Upper lobe of left lung (tissue), 4 donors: Measurements from ENCODE around the gene FRZB.

Experiments
- EP300 ChIP-seq, 4 donors: sonication (generic); formaldehyde crosslinking; IDR thresholded peaks; one replicate each; pipeline ENCODE4 v1.5.1; 2017; ENCODE audit warnings: antibody characterized with exemption in 4 of 4, control low read depth in 2 of 4
- POLR2A ChIP-seq, 4 donors: fragments of 450-650 bp; IDR thresholded peaks; one replicate each; pipeline ENCODE4 v1.5.1; 2016 to 2017; ENCODE audit warnings: antibody characterized with exemption in 4 of 4, mild to moderate bottlenecking in 2 of 4
- TF ChIP-seq, protein P1 (sequence below), 6 experiments: fragments of 450-650 bp in 4 of 6; fragments of 200-600 bp in 2 of 6; sonication (generic) in 2 of 6; IDR thresholded peaks; one replicate each; pipeline ENCODE4 v1.5.1; 2016 to 2019; ENCODE audit warnings: antibody characterized with exemption in 6 of 6

DNA sequence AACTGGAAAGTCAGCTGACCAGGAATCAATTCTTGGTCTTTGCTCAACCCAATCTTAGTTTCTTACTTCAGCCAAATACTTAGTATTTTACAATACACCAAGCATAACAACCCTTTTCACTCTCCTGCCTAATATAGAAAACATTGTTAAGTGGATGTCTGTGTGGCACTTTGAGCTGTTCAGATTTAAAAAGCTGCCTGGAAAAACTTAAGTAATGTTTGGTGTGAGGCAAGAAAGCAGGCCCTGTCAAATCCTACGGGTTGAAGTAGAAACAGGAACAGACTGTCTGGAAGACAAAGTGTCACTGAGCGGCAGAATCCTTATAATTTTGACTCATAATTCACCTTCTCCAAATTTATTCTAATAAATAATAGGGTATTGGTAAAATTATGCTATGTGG, 37.1 kb upstream of the FRZB start:
- TF ChIP-seq, protein P1, sequence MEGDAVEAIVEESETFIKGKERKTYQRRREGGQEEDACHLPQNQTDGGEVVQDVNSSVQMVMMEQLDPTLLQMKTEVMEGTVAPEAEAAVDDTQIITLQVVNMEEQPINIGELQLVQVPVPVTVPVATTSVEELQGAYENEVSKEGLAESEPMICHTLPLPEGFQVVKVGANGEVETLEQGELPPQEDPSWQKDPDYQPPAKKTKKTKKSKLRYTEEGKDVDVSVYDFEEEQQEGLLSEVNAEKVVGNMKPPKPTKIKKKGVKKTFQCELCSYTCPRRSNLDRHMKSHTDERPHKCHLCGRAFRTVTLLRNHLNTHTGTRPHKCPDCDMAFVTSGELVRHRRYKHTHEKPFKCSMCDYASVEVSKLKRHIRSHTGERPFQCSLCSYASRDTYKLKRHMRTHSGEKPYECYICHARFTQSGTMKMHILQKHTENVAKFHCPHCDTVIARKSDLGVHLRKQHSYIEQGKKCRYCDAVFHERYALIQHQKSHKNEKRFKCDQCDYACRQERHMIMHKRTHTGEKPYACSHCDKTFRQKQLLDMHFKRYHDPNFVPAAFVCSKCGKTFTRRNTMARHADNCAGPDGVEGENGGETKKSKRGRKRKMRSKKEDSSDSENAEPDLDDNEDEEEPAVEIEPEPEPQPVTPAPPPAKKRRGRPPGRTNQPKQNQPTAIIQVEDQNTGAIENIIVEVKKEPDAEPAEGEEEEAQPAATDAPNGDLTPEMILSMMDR (IDR thresholded peaks at IDR 0.05) = no peak
- TF ChIP-seq POLR2A (IDR thresholded peaks at IDR 0.05) (no peak), EP300 (IDR thresholded peaks at IDR 0.05) (no peak)
